EH (cell line): ENCODE data around the gene KCNQ1.

Experiments
- DNase-seq: peaks from one replicate; pipeline ENCODE4 v3.0.0-alpha.2; 2015; ENCODE audit warnings: low read depth

Gene KCNQ1

GRCh38 chr11:2796508-2797113 lies 351.8 kb downstream of the KCNQ1 start:
- no peak for DNase-seq

DNA sequence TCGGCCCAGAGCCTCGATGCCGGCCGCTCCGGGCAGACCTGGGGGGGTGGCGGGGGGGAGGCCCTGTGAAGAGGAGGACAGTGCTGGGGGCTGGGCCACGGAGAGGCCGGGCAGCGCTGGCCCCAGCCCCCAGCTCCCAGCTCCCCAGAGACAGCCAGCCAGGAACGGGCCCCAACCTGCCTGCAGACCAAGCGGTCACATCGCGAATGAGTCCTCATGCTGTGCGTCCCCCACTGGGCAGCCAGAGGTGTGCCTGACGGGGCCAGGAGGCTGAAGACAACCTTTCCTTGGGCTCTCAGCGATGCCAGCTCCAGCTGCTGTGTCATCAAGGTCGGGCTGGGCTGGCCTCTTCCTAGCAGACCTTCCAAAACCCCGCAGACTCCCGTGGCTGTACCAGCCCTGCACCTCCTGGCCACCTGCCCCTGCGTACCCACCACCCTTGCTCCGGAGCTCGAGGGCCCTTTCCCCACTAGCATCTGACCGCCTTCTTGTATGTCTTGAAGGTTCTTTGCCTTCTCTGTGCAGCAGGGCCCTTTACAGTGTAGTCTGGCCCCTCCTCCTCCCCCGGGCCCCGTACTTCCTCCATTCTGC lies 352.4 kb downstream of the KCNQ1 start:
- no peak for DNase-seq

GRCh38 chr11:2797741-2798361 lies 353.0 kb downstream of the KCNQ1 start:
- DNase-seq: no peak

DNA sequence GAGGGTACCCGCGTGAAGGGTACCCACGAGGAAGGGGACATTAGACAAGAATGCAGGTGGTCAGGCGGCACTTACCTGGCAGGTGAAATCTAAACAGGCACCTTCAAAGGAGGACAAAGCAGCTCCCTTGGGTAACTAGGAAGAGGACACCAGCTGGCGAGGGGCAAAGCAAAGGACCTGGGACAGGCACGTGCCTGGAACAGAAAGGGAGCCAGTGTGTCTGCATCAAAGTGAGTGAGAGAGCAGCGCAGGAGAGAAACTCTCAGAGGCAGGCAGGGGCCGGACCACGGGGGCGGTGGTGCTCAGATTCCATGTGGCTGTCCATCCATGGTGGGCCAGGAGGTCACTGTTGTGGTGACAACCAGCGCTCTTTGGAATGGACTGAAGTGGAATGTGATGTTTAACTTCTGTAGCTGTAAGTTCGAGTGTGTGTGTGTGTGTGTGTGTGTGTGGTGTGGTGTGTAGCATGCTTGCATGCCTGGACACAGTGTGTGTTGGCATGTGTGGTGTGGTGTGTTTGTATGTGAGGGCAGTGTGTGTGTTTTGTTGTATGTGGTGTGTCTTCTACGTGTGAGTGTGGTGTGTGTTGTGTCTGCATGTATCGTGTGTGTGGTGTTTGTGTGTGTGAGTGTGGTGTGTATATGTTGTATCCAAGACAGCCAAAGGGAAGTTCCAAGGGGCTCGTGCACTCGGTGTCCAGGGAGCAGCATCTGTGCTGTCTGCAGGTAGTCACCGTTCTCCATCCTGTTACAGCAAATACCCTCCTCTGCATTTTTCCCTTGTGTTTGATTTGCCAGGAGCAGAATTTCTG lies 354.3 kb downstream of the KCNQ1 start:
- peak; percentile 10 for DNase-seq

DNA sequence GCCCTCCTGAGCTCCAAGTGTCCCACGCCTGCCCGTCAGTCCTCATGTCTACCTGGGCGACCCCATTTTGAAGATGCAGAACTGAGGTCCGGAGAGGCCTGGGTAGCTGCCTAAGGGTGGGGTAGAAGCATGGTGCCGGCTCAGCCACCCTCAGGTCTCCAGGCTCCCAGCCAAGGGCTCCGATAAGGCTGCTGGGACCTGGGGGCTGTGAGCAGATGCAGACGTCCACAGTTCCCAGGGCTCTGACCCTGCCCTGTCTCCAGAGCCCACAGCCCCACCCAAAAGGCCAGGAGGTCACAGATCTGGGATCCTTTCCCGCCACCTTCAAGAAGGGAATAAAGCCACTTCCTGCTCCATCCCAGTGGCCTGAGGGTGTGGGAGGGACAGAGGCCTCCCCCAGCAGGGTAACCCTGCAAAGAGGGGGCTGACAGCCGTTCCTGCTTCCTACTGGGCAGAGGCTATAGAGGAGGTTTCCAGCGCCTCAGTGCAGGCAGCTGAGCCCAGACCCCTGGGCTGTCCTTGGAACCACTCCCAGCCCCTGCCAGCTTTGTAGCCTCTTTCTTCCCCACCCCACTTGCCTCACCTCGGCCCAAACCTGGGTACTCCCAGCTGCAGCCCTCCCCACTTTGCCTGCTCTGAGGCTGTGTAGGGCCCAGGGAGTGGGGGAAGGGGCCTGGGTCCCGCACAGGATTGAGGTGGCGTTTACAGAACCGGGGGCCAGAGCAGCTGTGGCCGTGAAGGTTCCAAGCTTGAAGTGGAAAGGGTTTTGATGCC lies 355.3 kb downstream of the KCNQ1 start:
- DNase-seq: peak; percentile 7

DNA sequence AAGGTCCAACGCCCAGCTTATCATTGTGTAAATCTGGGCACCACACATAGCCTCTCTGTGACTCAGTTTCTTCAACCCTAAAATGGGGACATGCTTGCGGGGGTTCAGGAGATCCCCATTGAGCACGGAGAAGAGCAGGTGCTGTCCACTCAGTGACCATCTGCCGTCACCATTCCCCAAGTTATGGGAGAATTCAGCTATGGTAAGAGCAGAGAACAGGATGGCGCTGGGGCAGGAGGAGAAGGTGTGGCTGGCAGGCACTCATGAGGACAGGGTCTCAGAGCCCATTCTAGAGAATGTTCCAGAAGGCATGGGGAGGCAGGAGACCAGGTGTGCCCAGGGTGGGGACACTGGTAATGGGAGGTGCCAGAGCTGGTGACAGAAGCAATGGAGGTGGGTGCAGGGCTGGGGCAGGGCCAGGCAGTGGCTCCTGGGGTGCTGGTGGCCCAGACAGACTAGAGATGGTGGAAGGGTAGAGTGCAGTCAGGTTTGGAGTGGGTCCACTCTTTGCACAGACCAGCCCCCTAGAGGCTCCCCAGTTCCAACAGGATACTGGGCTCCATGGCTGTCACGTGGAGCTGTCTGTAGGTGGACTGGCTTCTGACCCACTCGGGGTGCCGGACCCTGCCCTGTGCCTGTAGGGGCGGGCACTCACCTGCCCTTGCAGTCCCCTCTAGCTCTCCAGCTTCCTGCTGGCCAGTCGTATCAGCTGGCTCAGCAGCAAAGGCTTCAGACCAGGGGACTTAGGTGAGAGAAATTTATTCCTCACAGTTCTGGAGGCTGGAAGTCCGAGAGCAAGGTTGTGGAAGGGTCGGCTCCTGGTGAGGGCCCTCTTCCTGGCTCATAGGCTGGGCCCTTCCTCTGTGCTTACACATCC lies 356.1 kb downstream of the KCNQ1 start:
- DNase-seq: no peak

- no peak for DNase-seq
Measured at GRCh38 chr11:2801711-2802388, 357.0 kb downstream of the KCNQ1 start.

- no peak for DNase-seq
Measured at GRCh38 chr11:2802389-2803185, 357.8 kb downstream of the KCNQ1 start.

- no peak for DNase-seq
Measured at GRCh38 chr11:2803186-2804091, 358.6 kb downstream of the KCNQ1 start.

DNA sequence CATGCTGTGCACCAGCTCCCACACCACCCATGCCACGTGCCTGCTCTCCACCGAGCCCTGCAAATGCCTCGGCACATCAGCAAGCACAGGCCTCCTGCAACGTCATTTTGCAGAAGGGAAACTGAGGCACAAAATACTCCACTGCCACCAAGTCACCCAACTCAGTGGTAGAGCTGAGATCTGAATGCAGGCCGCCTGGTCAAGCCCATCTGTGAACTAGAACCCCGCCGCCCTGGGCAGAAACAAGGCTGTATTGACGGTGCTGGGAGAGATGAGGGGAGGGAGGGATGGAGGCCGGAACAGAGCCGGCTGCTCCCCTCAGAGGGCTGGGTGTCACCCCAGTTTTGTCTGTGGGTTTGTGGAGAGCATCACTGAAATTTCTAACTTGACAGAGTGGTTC lies 359.4 kb downstream of the KCNQ1 start:
- no peak for DNase-seq

DNA sequence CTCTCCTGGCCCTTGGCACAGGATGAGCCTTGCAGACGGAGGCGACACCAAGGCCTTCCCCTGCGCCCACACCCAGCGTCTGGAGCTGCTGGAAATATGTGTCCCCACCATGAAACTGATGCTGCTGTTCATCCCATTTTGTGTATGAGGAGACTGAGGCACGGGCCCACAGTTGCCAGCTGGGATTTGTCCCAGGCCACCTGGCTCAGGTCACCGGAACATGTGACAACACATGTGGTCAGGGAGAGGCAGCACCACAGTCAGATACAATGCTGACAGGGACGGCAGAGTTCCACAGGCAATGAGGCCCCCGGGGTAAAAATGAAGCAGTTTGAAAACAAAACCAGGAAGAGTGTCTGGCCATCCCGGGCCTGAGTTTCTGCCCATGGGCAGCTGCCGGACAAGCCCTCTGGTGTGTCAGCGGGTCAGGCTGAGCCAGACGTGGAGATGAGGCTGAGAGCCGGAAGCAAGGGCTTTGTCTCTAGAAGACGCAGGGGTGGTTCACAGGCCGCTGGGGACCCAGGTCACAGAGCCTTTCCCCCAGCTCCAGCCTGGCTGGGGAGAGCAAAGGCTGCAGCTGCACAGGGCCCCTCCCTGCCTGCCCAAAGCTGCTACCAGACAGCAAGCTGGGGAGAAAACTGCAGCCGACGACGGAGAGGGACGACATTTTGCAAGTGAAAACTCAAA lies 360.0 kb downstream of the KCNQ1 start:
- no peak for DNase-seq

DNA sequence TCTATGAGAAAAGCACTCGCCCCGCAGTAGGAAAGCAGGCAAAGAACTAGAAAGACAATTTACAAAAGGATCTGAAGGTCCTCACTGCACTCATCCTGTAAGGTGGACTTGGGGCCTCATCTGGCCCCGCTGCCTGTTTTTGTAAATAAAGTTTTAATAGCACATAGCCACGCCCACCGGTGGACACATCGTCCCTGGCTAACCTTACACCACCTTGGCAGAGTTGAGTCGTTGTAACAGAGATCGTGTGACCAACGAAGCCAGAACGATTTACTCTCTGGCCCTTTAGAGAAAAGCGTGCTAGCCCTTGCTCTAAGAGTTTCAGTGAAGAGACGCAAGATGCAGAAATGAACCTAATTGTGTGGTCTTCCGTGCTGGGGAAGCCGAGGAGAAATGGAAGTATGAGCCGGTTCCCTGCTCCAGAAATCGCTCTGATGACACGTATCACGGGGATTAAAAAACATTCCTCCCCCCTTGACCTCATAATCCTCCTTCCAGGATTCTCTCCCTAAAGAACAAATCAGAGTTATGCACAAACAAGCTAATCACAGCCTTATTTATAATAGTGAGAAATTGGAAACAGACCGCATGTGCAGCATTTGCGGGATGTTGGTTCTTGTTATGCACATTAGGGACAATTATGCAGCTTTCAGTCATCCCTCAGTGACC lies 360.7 kb downstream of the KCNQ1 start:
- no peak for DNase-seq

DNA sequence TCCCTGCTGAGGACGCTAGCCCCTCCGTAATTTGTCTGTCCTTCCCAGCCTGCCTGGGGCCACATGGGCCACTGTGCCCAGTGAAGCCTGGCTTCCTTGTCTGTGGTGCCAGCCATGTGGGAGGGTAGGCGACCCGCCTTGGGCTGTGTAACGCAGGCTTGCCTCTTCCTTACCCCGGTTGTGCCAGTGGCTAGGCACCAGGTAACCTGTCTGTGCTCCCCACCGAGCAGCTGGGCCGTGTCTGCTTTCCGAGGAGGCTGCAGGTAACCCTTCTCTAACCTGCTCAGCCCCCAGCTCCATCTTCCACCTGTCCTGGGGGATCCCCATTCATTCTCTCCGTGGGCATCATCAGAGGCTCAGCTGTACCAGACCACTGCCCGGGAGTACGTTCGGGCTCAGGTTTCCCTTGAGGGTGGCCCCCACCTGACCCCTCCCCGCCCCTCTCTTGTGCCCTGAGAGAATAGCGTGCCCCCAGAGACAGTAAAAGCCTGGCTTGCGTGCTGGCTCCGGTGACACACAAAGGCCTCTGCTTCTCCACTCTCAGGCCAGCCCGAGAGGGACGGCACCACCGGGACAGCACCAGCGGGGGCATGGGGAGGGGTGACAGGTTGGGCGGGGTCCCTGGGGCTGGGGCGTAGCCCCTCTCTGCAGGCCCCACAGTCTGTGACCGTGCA lies 361.7 kb downstream of the KCNQ1 start:
- no peak for DNase-seq

DNA sequence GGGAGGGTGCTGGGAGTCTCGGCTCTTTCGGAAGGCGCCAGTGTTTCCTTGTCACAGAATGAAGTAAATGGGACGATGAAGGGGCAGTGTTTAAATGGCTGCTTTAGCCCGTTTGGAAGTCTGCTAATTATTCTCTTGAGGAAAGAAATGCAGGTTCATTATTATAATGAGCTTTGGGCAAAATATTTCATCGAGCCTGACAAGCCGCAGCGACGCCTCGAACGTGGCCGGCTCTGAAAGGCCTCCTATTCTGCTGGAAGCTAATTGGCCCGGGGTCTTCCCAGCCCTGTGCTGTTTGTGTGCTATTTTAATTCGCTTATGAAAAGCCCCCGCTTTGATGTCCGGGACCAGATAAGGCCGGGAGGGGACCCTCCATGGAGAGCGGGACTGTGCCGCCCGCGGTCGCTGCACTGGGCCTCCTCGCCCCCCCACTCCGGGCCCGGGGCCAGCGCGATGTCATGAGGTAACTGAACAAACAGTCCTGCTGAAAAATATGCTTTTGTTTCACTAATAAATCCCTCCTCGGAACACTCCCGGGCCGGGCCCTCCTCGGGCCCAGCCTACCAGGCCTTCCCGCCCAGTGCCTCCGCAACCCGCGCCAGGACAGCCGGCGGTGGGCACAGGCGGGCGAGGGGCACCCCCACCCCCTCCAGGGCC lies 362.3 kb downstream of the KCNQ1 start:
- DNase-seq: no peak

DNA sequence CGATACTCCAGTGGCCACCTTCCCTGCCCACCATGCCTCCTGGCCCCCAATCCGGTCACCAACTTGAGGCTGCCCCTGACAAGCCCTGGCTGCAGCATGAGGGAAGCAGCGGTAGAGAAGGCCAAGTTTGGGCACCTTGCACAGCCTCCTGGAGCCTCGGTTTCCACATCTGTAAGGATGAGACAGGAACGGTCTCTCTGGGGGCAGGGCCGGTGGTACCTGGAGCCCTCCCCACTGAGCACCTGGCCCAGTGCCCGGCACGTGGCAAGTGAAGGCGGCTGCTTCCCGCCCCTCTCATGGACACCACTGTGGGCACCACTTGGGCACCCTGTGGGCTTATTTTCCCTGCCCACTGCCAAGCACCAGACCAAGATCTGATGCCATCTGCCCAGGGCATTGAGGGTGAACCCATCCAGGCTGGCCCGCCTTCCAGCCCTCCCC lies 363.0 kb downstream of the KCNQ1 start:
- DNase-seq: no peak
